Measurements from ENCODE around the gene PPP1R27. TPM values are rescaled to one million over a fixed set of nuclear protein-coding genes. Genes with fewer than 3 reads are reported as not detected.

Gene PPP1R27
- total and polyA plus RNA-seq, 9 of the 15 experiments (the other 6 are each of a cell fraction or from before 2014, with no cell fraction given), result 0.29 to 6.9 (median 1.5) TPM; not detected in 2

- TF ChIP-seq BHLHE40 (IDR thresholded peaks at IDR 0.05; ENCODE audit: low read length) (peak; percentile 65), PTRF (tag; IDR thresholded peaks at IDR 0.05) (peak; percentile 90), HMG20B (CRISPR knock-in tag; IDR thresholded peaks at IDR 0.05) (no peak), KAT2B (IDR thresholded peaks at IDR 0.05; ENCODE audit: low read depth, low read length) (no peak), PKNOX1 (IDR thresholded peaks at IDR 0.05) (peak; percentile 80), ZNF41 (CRISPR knock-in tag; conservative IDR thresholded peaks at IDR 0.05) (no peak; the same call in 1 of the 2 replicates), HMGN3 (IDR thresholded peaks at IDR 0.05; ENCODE audit: borderline replicate concordance, extremely low read depth, insufficient read length, low read depth, low read length) (no peak), ZNF395 (CRISPR knock-in tag; IDR thresholded peaks at IDR 0.05) (peak; percentile 100), CTBP1 (IDR thresholded peaks at IDR 0.05; ENCODE audit: borderline replicate concordance) (peak; percentile 17; the same call in 1 of the 2 replicates), ZNF445 (CRISPR knock-in tag; IDR thresholded peaks at IDR 0.05; ENCODE audit: low read depth) (peak; percentile 91; the same call in 1 of the 2 replicates), PTTG1 (tag; IDR thresholded peaks at IDR 0.05; ENCODE audit: low read depth) (peak; percentile 72), ATF3 (IDR thresholded peaks at IDR 0.05) (peak; percentile 100), ATF3 (CRISPR knock-in tag; conservative IDR thresholded peaks at IDR 0.05) (peak; percentile 92), ZFX (CRISPR knock-in tag; IDR thresholded peaks at IDR 0.05) (peak; percentile 78), ZNF354B (CRISPR knock-in tag; IDR thresholded peaks at IDR 0.05) (peak; percentile 67), ARID1B (IDR thresholded peaks at IDR 0.05) (no peak), BCLAF1 (IDR thresholded peaks at IDR 0.05; ENCODE audit: borderline replicate concordance in 1 of 2, control insufficient read depth in 1 of 2, low read depth in 2 of 2, low read length in 1 of 2) (no peak), RBBP5 (IDR thresholded peaks at IDR 0.05; ENCODE audit: borderline replicate concordance, insufficient read depth, low read length, poor library complexity, severe bottlenecking) (peak; percentile 75), ZNF764 (CRISPR knock-in tag; IDR thresholded peaks at IDR 0.05; ENCODE audit: low read depth) (no peak)
These were observed 26.1 kb upstream of the PPP1R27 start (continued) for GRCh38 chr17:81860756-81861568.
